ENCODE measurements around the gene GJA9.
"Not testable (repeated sequence)": the region's sequence is repeated elsewhere in the genome, so short reads cannot be mapped to it uniquely, and the experiment has no call there.

Gene GJA9

DNA sequence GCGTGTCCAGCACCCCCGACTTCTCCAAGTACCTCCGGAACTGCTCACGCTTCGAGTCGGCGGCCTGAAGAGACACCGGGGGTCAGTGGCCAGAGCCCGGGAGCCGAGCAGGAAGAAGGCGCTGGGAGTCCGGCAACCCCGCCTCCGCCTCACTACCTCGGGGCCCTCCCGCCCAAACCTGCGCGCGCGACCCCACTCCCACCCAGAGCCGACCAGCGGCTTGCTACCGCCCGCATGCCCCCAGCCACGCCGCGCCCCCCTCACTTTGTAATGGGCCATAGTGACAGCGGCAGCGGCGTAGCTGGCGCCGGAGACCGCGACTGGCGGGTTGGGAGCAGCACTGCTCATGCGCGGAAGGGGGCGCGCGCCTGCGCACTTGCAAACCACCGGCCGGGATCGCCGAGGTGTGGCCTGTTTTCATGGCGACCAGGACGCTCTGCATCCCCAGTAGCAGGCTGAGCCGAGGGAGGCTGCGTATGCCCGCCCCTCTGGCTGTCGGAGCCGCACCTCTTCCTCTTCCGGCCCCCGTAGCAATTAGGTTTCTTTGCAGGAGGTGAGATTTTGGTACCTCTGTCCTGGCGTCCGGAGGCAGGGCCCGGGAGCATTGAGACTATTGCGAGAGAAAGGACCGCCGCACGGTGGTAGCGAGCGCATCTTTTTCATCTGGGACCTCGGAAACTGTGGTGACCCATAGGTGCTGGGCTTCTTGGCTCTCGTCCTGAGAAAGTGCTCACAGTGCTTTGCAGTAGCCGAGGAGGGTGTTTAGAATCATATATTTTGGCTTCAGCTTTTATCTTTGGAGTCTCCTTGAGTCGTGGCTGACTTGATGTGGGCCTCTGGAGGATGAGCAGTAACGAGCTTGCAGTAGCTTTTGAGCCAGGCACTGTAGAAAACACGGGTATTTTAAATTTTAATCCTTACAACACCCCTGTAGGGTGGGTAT lies 8.1 kb downstream of the GJA9 start, which contains the start of gene MYCBP:
MYCBP (minus strand) TSS at position 322 of the 943 bp plus-strand sequence; CDS start at position 279, 43 bp downstream.
- peak; percentile 92 to 94 for DNase-seq (ENCODE audit: low read depth in 2 of 2)

DNA sequence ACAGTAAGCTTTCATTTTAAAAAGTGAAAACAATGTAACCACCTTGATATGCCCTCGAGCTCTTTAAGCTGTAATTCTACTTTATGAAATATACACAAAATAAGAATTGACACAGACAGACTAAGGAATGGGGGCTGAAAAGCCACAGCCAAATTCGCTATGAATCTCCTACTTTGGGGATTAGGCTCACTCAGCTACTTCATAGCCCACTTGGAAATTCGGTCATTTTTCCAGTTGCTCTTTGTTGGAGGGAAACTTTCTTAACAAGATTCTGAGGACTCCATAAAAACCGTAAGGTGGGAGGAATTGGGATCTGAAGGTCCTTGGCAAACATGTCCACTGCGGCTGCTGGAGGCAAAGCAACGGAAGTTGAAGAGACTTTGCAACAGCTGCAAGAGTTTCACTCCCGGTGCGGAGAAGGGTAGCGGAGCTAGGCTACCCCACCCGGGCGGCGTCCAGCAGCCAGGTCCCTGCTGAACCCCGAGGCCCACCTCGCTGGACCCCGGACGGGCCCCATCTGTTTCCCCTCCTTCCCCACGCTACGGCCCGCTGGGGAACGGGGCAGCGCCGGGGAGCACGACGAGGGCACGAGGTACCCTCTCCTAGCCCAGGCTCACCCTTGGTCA lies 8.9 kb downstream of the GJA9 start:
- DNase-seq (ENCODE audit: low read depth in 2 of 2) = no peak

DNA sequence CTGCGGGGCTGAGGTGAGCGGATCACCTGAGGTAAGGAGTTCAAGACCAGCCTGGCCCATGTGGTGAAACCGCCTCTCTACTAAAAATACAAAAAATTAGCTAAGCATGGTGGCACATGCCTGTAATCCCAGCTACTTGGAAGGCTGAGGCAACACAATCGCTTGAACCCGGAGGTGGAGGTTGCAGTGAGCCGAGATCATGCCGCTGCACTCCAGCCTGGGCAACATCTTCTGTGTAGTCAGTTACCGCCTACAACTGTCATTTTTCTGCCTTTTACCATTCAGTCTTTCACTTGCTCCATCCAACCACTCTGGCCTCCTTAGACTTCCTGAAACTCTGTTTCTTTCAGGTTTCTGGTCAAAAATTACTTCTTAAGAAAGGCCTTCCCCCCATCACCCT lies 10.4 kb downstream of the GJA9 start:
- DNase-seq (ENCODE audit: low read depth in 2 of 2) = no peak

DNA sequence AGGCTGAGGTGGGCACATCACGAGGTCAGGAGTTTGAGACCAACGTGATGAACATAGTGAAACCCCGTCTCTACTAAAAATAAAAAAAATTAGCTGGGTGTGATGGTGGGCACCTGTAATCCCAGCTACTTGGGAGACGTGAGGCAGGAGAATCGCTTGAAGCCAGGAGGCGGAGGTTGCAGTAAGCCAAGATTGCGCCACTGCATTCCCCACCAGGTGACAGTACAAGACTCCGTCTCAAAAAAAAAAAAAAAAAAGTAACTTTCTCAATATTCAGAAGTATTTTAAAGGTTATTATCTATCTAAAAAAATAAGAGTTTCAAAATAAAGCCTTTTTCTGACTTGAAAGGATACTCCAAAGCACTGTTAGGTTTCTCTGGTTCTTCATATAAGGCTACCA lies 14.2 kb downstream of the GJA9 start:
- no peak for DNase-seq (ENCODE audit: low read depth in 2 of 2)

DNA sequence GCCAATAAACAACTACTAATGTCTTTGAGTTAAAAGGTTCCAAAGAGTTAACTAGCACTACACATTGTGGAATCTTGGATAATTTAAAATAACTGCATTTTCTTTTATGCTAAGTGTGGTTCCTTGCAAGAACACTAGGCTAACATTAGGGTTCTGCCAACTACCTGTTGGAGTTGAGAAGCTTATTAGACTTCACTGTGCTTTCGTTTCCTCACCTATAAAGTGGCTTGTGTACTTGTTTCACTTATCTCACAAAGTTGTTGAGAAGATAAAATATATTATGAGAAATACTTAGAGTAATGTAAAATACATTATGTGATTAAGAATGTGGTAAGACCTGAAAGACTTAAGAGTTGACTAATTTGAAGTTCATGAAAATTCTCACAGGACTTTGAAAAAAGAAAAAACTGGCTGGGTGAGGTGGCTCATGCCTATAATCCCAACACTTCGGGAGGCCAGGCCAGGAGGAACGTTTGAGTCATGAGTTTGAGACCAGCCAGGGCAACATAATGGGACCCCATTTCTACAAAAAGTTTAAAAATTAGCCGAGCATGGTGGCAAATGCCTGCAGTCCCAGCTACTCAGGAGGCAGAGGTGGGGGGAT lies 16.2 kb downstream of the GJA9 start:
- no peak for DNase-seq (ENCODE audit: low read depth in 2 of 2)

DNA sequence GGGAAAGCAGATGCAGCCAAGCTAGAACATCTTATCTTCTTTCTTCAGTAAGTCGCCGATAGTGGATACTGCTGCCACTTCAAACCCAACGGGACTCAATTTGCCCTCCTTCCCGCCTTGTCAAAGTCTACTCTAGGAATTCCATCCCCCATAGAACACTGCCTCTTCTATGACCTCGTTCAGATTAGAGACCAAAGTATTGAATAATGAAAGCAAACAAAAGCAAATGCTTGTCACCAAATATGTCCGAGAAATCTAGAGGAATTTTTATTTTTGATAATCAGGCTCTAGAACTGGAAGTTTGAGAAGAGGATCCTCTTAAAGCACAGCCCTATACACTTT lies 21.0 kb downstream of the GJA9 start:
- no peak for DNase-seq (ENCODE audit: low read depth in 2 of 2)

DNA sequence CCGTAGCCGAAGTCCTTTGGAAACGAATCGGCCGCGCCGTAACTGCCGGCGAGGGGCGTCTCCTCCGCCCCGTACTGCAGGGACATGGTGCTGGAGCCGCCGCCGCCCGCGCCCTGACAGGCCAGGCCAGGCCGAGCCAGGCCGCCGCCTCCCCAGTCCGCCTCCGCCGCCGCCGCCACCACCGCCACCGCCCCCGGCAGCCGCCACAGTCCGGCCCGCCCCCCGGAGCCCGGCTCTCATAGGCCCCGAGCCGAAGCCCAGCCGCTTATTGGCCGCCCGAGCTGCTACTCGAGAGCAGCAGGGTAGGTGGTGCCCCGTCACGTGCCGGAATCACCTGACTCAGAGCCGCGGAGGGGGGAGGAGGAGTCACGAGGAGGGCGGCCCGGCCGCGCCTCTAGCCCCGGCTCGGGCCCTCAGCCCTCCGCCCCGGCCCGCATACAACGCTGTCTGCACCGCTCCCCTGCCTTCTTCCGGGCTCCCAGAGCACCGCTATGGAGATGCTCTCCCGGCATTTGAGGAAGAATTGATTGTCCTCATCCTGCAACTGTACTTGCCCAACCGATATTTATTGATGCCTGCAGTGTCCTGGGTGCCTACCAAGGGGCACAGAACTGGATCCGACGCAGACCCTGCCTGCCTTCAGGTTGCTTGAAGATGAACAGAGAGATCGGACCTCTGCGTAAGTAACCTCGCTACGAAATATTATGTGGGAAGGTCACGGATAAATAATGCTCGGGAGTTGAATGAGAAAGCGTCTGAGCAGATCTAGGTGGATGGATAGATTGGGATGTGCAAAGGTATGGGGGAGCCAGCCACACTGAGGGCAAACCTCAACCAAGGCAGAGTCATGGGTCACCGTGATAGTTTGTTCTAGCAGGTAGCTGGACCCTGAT lies 21.6 kb downstream of the GJA9 start, which contains the start of gene RRAGC:
RRAGC (minus strand) TSS at position 212 of the 893 bp plus-strand sequence; CDS start at position 86, 126 bp downstream.
- peak; percentile 97 to 98 for DNase-seq (ENCODE audit: low read depth in 2 of 2)

DNA sequence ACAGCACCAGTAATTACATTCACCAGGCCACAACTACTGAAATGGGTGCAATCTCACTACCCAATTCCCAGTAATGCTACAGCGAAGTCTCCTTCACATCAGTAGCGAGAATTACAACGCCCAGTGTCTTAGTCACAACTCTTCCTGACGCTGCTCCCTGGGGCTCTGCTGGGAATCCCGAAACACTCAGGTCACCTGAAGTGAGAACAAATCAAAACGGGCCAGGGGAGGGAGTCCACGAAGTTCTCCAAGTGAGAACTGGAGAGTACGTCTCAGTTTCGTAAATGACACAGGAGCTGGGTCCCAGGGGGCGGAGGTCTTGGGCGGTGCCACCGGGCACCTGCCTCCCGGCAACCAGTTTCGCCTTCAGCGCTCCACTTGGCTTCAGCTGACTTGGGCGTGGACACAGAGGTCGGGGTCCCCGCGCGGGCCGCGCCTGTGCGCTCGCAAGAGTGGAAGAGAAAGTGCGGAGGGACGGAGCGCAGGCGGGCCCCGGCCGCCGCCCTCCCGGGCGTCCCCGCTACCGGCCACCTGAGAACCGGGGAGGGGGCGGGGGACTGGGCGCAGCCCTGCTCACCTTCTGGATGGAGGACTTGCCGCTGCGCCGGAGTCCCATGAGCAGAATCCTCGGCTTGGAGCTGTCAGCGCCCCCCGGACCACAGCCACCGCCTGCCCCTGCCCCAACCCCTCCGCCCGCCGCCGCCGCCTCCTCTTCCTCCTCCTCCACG lies 22.4 kb downstream of the GJA9 start:
- peak; percentile 30 to 34 for DNase-seq (ENCODE audit: low read depth in 2 of 2)

DNA sequence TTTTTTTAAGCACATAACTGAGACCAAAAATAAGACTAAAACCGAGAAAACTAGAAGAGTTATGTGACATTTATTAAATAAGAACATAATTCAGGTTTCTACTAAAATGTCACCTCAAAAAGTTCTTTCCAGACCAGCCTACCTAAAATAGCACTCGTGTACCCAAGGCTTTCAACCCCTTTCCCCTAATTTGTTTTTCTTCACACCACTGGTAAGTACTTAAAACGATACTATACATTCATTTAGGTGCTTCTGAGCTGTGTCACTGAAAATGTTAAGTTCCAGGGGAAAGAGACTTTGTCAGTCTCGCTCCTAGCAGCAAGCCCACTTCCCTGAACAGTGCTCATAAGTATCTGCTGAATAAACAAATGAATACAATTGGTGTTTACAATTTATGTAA lies 28.6 kb downstream of the GJA9 start:
- no peak for DNase-seq (ENCODE audit: low read depth in 2 of 2)

DNA sequence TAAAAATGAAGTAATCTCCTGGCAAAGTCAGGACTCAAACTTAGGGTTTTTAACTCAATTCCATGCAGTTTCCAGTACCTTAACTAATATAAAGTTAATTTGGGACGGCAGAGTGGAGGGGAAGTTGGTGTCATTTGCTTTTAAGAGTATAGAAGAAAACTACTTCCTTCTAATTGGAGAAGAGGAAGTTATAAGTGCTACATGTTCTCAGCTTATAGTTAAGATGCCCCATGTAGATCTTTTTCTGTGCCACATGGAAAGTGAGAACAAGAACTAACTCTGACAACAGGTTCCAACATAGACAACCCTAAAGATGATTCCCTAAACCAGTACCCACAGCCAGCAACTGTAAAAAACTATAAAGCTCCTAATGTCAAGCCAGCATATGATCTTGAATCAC lies 33.3 kb downstream of the GJA9 start:
- DNase-seq (ENCODE audit: low read depth in 2 of 2) = no peak

DNA sequence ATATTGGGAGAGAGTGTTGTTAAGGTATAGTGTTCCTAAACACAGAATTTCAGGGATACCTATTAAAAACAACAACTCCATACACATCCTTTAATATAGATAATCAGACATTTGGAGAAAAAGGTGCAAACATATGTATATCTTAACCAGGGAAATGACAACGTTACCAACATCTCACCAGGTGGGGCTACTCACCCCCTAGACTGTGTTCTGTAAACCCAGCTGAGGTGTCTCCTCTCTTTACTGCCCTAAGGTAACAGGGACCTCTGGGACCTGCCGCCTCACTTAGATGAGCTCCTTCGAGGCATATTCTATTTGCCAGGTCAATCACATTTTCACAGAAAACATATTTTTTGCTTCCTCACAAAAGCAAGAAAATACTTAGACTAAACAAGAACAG lies 35.2 kb downstream of the GJA9 start:
- DNase-seq (ENCODE audit: low read depth in 2 of 2) = no peak

DNA sequence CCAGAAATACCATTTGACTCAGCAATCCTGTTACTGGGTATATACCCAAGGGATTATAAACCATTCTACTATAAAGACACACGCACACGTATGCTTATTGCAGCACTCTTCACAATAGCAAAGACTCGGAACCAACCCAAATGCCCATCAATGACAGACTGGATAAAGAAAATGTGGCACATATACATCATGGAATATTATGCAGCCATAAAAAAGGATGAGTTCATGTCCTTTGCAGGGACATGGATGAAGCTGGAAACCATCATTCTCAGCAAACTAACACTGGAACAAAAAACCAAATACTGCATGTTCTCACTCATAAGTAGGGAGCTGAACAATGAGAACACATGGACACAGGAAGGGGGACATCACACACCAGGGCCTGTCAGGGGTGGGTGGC lies 36.3 kb downstream of the GJA9 start:
- DNase-seq (ENCODE audit: low read depth in 2 of 2) = not testable (repeated sequence)

DNA sequence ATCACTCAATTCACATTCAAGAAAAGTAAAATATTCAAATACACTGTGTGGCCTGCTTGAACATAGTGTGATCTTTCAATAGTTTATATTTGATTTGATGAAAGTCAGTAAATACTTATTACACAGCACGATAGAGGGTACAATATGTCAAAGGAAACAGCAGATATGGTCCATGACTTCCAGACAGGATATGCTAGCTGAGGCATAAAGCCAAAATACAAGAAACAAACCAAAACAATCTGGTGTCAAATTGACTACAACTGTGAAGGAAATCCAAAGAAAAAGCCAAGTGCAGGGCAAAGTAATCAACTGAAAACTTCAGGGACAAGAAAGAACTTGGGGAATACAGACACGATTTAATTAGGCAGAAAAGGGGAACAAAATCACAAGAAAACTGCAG lies 41.1 kb downstream of the GJA9 start:
- no peak for DNase-seq (ENCODE audit: low read depth in 2 of 2)

DNA sequence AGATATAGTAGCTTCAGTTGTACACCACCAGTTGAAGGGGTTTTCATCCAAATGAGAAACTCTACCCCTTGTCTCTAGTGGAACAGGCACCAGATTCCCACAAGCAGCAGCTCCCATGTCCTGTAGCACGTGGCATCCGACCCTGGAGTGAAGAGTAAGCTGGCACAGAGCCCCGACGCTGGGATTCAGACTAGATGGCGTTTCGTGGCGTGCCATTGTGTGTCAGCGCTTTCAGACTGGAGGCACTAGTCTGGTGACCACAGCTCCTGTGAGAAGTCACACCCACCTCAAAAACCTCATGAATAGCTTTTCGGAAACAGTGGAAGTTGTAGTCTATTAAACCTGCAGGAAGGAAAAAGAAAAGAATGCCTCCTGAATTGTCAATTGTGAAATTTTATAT lies 42.0 kb downstream of the GJA9 start:
- no peak for DNase-seq (ENCODE audit: low read depth in 2 of 2)

DNA sequence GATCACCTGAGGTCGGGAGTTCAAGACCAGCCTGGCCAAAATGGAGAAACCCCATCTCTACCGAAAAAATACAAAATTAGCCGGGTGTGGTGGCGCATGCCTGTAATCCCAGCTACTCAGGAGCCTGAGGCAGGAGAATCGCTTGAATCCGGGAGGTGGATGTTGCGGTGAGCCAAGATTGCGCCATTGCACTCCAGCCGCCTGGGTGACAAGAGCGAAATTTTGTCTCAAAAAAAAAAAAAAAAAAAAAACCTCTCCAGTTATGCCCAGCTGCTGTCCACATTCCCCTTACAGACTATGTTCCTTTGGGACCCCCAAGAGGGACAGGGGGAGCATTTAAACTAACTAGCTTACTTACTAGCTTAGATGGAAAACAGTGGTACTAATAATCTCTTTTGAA lies 45.1 kb downstream of the GJA9 start:
- DNase-seq (ENCODE audit: low read depth in 2 of 2) = not testable (repeated sequence)

DNA sequence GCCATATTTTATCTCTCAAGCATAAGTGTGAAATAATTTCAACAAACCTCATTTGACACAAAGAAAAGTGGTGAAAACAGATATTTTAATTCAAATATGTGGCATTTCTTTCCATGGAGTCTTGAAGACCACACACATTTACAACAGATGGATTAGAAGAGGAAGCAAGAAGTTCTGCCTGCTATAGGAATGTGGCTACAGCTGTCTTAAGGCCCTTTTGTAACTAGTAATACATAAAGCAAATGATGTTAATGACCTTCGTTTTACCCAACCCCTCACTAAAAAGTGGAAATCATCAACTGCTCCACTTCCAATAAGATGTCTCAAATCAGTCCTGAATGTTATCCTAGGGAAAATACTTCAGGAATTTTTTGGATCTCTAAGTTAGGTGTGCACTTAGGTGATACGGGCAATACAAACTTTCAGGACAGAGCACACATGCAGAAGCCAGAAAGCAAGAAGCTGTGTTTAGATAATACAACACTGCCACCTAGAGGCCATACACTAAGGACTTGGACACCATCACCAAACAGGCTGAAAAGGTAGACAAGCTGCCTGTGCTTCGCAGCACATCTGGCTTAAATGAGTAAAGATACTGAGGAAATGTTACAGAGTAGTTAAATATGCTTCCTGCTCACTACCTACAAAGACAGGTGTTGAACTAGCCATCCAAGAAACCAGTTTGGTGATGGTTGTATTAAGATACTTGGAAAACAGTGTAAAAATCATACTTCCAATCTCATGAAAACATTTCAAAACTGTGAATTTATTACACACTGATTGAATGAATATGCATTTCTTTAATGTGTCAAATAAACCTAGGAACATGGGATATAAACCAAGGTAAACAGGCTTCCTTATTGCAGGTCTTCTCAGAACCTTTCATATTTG lies 46.2 kb downstream of the GJA9 start:
- DNase-seq (ENCODE audit: low read depth in 2 of 2) = peak in 1 of 2 donors; percentile 36

DNA sequence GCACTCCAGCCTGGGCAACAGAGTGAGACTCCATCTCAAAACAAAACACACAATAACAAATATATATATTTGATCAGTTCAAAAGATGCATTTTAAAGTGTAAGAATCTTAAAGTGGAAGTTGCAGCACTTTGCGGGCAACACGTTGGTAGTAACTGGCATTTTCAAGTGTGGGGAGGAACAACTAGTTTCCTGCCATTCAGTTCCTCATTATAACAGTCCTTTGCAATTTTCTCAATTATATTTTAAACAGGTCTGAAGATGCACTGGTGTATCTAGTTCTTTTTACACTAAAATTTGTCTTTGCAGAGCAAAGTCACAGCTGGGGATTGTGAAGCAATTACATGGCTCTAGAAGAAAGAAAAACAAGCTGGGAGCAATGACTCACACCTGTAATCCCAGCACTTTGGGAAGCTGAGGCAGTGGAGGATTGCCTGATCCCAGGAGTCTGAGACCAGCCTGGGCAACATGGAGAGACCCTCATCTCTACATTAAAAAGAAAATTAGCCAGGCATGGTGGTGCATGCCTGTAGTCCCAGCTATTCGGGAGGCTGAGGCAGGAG lies 47.1 kb downstream of the GJA9 start:
- no peak for DNase-seq (ENCODE audit: low read depth in 2 of 2)

DNA sequence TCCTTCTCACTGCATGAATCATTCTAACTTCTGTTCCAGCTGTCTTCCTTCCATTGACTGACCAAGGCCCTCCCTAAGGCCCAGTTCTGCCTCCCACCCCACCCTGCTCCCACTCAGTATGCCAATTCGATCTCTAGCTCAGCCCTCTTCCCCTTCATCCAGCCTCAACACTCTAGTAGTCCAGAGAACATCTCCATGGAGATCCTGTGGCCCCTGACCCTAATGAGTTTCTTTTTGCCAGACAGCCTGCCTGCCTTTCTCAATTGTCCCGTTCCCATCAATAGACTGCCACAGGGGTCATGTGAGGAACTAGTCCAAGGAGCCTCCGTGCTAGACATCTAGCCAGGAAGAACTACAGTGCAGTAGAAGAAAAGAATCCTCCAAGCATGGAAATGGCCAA lies 48.2 kb downstream of the GJA9 start:
- DNase-seq (ENCODE audit: low read depth in 2 of 2) = no peak

DNA sequence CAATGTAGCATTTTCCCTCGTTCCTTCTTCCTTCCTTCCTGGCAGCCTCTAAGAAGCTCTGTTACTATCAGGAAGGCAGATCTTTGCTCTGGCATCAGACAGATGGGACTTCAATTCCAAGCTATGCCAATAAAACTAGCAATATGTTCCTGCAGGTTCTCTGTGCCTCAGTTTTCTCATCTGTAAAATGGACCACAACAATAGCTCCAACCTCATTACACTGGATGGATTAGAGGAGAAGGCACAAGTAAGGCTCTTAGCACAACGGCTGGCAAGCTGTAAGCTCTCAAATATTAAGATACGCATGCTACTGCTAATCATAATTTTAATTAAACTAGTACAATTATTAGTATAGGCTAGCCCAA lies 49.0 kb downstream of the GJA9 start:
- no peak for DNase-seq (ENCODE audit: low read depth in 2 of 2)

All from stimulated activated CD4-positive, alpha-beta T cell treated with anti-CD3 and anti-CD28 coated beads, Interleukin-15, amount 100 ng/mL, for 48 hours (primary cell).